OCI-LY7 (cell line): ENCODE data around the gene SLC35A3. TPM values are rescaled to one million over a fixed set of nuclear protein-coding genes. Genes with fewer than 3 reads are reported as not detected.

ENCODE experiments used
- BruUV-seq: library from RNA; stranded (reverse); fragments of 400-500 nt; replicated peaks from 2 replicates; lab custom pipeline; 2021; lab: Mats Ljungman, UMichigan
- CTCF ChIA-PET: fragments of 300-600 bp; sonication (Branson Sonifier 250); formaldehyde crosslinking; loops from one replicate; lab custom pipeline; 2022; ENCODE audit warnings: antibody characterized with exemption; ENCODE audit not compliant: unreplicated experiment; lab: Charles Lee
- POLR2A ChIA-PET: fragments of 300-600 bp; sonication (Branson Sonifier 250); formaldehyde crosslinking; loops from one replicate; lab custom pipeline; 2022; ENCODE audit warnings: antibody characterized with exemption; lab: Charles Lee
- DNase-seq: peaks from one replicate; pipeline ENCODE4 v3.0.0-alpha.2; 2015; ENCODE audit warnings: low spot score
- H2AFZ ChIP-seq: fragments of 200-600 bp; sonication (generic), shearing (Covaris generic); 2 replicates; pipeline ENCODE4 v1.6.1; 2014; ENCODE audit warnings: mild to moderate bottlenecking, antibody characterized with exemption, low read length, moderate library complexity
- H3K27ac ChIP-seq: fragments of 200-600 bp; sonication (generic); 2 replicates; pipeline ENCODE4 v1.5.1; 2014; ENCODE audit warnings: mixed run types, low read depth, mild to moderate bottlenecking, moderate library complexity, low read length, inconsistent platforms; ENCODE audit not compliant: poor library complexity, severe bottlenecking
- H3K36me3 ChIP-seq: fragments of 200-600 bp; sonication (generic); 2 replicates; pipeline ENCODE4 v1.6.1; 2014; ENCODE audit warnings: mild to moderate bottlenecking, antibody characterized with exemption, low read length, moderate library complexity, mixed read lengths; ENCODE audit not compliant: insufficient read depth
- H3K4me1 ChIP-seq: fragments of 200-600 bp; sonication (generic); 2 replicates; pipeline ENCODE4 v1.5.1; 2014; ENCODE audit warnings: mild to moderate bottlenecking, low read length; ENCODE audit not compliant: insufficient read depth, poor library complexity, severe bottlenecking
- H3K4me2 ChIP-seq: fragments of 200-600 bp; sonication (generic); 2 replicates; pipeline ENCODE4 v1.6.1; 2014; ENCODE audit warnings: mild to moderate bottlenecking, low read length
- H3K4me3 ChIP-seq: fragments of 200-600 bp; sonication (generic); 2 replicates; pipeline ENCODE4 v1.5.1; 2014; ENCODE audit warnings: mild to moderate bottlenecking, low read depth, low read length; ENCODE audit not compliant: poor library complexity, severe bottlenecking
- H3K79me2 ChIP-seq: fragments of 200-600 bp; sonication (generic); 2 replicates; pipeline ENCODE4 v1.6.1; 2016; ENCODE audit warnings: low read depth, mild to moderate bottlenecking, low read length, moderate library complexity, mixed read lengths; ENCODE audit not compliant: insufficient read depth
- H3K9me2 ChIP-seq: fragments of 200-600 bp; sonication (generic); 2 replicates; pipeline ENCODE4 v1.6.1; 2016; ENCODE audit warnings: mild to moderate bottlenecking, low read length, mixed read lengths; ENCODE audit not compliant: insufficient read depth
- H3K9me3 ChIP-seq: fragments of 200-600 bp; sonication (generic); 2 replicates; pipeline ENCODE4 v1.6.1; 2014; ENCODE audit warnings: mild to moderate bottlenecking, mixed run types, low read length, mixed read lengths
- H4K20me1 ChIP-seq: fragments of 200-600 bp; sonication (generic); 2 replicates; pipeline ENCODE4 v1.6.1; 2014; ENCODE audit warnings: mild to moderate bottlenecking, antibody characterized with exemption, low read length, moderate library complexity, mixed read lengths; ENCODE audit not compliant: insufficient read depth
- CTCF ChIP-seq: fragments of 200-600 bp; sonication (generic); conservative IDR thresholded peaks from 2 replicates; pipeline ENCODE4 v1.5.1; 2014; ENCODE audit warnings: mild to moderate bottlenecking, antibody characterized with exemption, low read length, moderate library complexity, mixed read lengths
- EZH2phosphoT487 ChIP-seq: fragments of 200-600 bp; sonication (generic); IDR thresholded peaks from 2 replicates; pipeline ENCODE4 v1.6.1; 2018; ENCODE audit warnings: low read depth, borderline replicate concordance, mild to moderate bottlenecking, mixed run types, antibody characterized with exemption, low read length, moderate library complexity, mixed read lengths
- intact Hi-C: fragments of 100-400 bp; cut with micrococcal nuclease; formaldehyde crosslinking; loops from one replicate; pipeline ENCODE4 v1.10.0; 2022; ENCODE audit not compliant: unreplicated experiment
- total RNA-seq, 2 experiments: library from RNA; depleted of rRNA in 1 of 2; stranded (reverse); fragments of >200 nt in 1 of 2; shearing (Covaris generic) in 1 of 2; gene quantifications; 2 replicates each; pipeline ENCODE4 v1.2.3, GENCODE V29; 2014 to 2022

Gene SLC35A3
- total RNA-seq, 2 experiments from 2014 or later, result 24.8 to 26.8 TPM

GRCh38 chr1:99992044-99992722, 22.4 kb downstream of the SLC35A3 start:
- DNase-seq, result no peak
- POLR2A ChIA-PET, result interaction anchor here (0.7 to 0.8 kb wide), 2 partner anchors 10 to 417 kb away, joined by 3 read pairs; no protein-coding TSS in a partner anchor
- no peak overlapping the region for H3K4me3 ChIP-seq
- H3K79me2 ChIP-seq, result peaks cover 43% of the 10 kb centered on the region; the same call in 1 of the 2 replicates
- H3K4me2 ChIP-seq, result no peak overlapping the region
- CTCF ChIA-PET, result no interaction called here
- H3K9me2 ChIP-seq, result no peaks in the 10 kb centered on the region
- H3K9me3 ChIP-seq, result peaks cover 26% of the 10 kb centered on the region; the same call in 1 of the 2 replicates
- no TSS peak for BruUV-seq
- intact Hi-C loops, result no loop called here
- peaks cover 63% of the 10 kb centered on the region for H3K36me3 ChIP-seq
- no peak overlapping the region for H3K27ac ChIP-seq
- H3K4me1 ChIP-seq, result no peaks in the 10 kb centered on the region
- no peak overlapping the region for H2AFZ ChIP-seq
- TF ChIP-seq CTCF, result no peak
- no peak for TF ChIP-seq EZH2phosphoT487
- H4K20me1 ChIP-seq, result no peaks in the 10 kb centered on the region

- intact Hi-C loops, result no loop called here
- no TSS peak for BruUV-seq
- CTCF ChIA-PET, result no interaction called here
Measured at GRCh38 chr1:99992760-99993467, 23.1 kb downstream of the SLC35A3 start.

More at GRCh38 chr1:99992760-99993467, 23.1 kb downstream of the SLC35A3 start:
- Histone ChIP-seq H3K4me3 (no peak overlapping the region), H4K20me1 (no peaks in the 10 kb centered on the region), H3K36me3 (peaks cover 65% of the 10 kb centered on the region), H3K27ac (no peak overlapping the region), H3K4me1 (no peaks in the 10 kb centered on the region), H3K4me2 (no peak overlapping the region), H3K79me2 (peaks cover 36% of the 10 kb centered on the region; the same call in 1 of the 2 replicates), H3K9me2 (no peaks in the 10 kb centered on the region), H3K9me3 (peaks cover 26% of the 10 kb centered on the region; the same call in 1 of the 2 replicates), H2AFZ (no peak overlapping the region)
- POLR2A ChIA-PET, result no interaction called here
- no peak for DNase-seq
- TF ChIP-seq CTCF, result no peak
